ENCODE data around the gene MARCOL.

- TF ChIP-seq POLR2AphosphoS5 (IDR thresholded peaks at IDR 0.05; ENCODE audit: insufficient read depth in 1 of 2, low read depth in 1 of 2) (no peak), POLR2A (IDR thresholded peaks at IDR 0.05) (no peak)
Observed at GRCh38 chr5:148205044-148205806, 33.1 kb upstream of the MARCOL start.
